Measurements from ENCODE around the gene MID1. TPM values are rescaled to one million over a fixed set of nuclear protein-coding genes. Genes with fewer than 3 reads are reported as not detected.

MID1 gene
- total and polyA plus RNA-seq, 9 of the 15 experiments (the other 6 are each of a cell fraction or from before 2014, with no cell fraction given), result 0.07 to 0.54 (median 0.33) TPM

GRCh38 chrX:10482261-10482660 lies 138.1 kb downstream of the MID1 start (continued):
- TF ChIP-seq ZBTB11 (CRISPR knock-in tag; IDR thresholded peaks at IDR 0.05), result no peak

- ChIA-PET CTCF (ENCODE audit: low intra/inter-chr PET ratio) (no interaction called here), POLR2A (no interaction called here)
- H4K20me1 ChIP-seq (replicated peaks; ENCODE audit: control insufficient read depth, insufficient read depth, low read length), result no peaks in the 10 kb centered on the region
- no peaks in the 10 kb centered on the region for H3K79me2 ChIP-seq (ENCODE audit: control insufficient read depth, insufficient read depth, low read length)
- no peaks in the 10 kb centered on the region for H3K9me1 ChIP-seq (ENCODE audit: control insufficient read depth, insufficient read depth, low read length)
- ATAC-seq, result no peak
- H3K36me3 ChIP-seq (ENCODE audit: control insufficient read depth, insufficient read depth, low read length), result no peaks in the 10 kb centered on the region
- H2AFZ ChIP-seq (ENCODE audit: low read depth, low read length), result no peak overlapping the region
- no peak overlapping the region for H3K27ac ChIP-seq (ENCODE audit: extremely low read depth, low read depth, low read length)
- H3K4me2 ChIP-seq (ENCODE audit: insufficient read depth, low read length), result no peak overlapping the region
- no peak overlapping the region for H3K4me3 ChIP-seq
- WGBS (ENCODE audit: insufficient coverage, low coverage, missing lambda C conversion rate), result 5% methylated on average over 5 of the region's 5 CpGs
- no peaks in the 10 kb centered on the region for H3K27me3 ChIP-seq (ENCODE audit: control insufficient read depth in 2 of 2, insufficient read depth in 2 of 2, low read length in 2 of 2)
- intact Hi-C loops (cut with micrococcal nuclease) (no loop called here), in situ Hi-C loops (cut with MboI) (no loop called here)
- TF ChIP-seq CEBPB (tag; IDR thresholded peaks at IDR 0.05) (no peak), ZEB2 (IDR thresholded peaks at IDR 0.05) (no peak)
- no peak overlapping the region for H3K9ac ChIP-seq (ENCODE audit: insufficient read depth in 1 of 2, low read depth in 2 of 2, low read length in 2 of 2)
- H3K9me3 ChIP-seq (replicated peaks; ENCODE audit: control insufficient read depth, insufficient read depth, low read depth, low read length), result no peaks in the 10 kb centered on the region
- no peaks in the 10 kb centered on the region for H3K4me1 ChIP-seq (replicated peaks in 1 of 2; ENCODE audit: control insufficient read depth in 2 of 2, insufficient read depth in 2 of 2, low read length in 2 of 2)
- FAIRE-seq, result no peak
- DNase-seq (ENCODE audit: extremely low read depth in 1 of 4, low spot score in 3 of 4), result no peak
- no TSS peak for BruUV-seq (replicated peaks)
Measured at GRCh38 chrX:10480861-10481260, 139.5 kb downstream of the MID1 start.
